ENCODE data around the gene MYO6.

GRCh38 chr6:75791881-75792280 is 42.8 kb downstream of the MYO6 start:
- no peak for TF ChIP-seq CTCF (IDR thresholded peaks at IDR 0.05)
- no peak for TF ChIP-seq POLR2A (IDR thresholded peaks at IDR 0.05)

Data from adrenal gland (tissue), 5 donors.